Stimulated activated naive CD4-positive, alpha-beta T cell (primary cell): ENCODE measurements around the gene KRTAP12-3.
"Not testable (repeated sequence)": the region's sequence is repeated elsewhere in the genome, so short reads cannot be mapped to it uniquely, and the experiment has no call there.

Experiments used
- DNase-seq, 6 experiments: peaks; one replicate each; lab custom pipeline; 2025; lab: John Stamatoyannopoulos, UW

The KRTAP12-3 gene

GRCh38 chr21:44685050-44685449 lies 27.3 kb downstream of the KRTAP12-3 start:
- DNase-seq = not testable (repeated sequence)

- no peak for DNase-seq
Observed at GRCh38 chr21:44686000-44686781, 28.5 kb downstream of the KRTAP12-3 start.

- no peak for DNase-seq
Observed at GRCh38 chr21:44686843-44687561, 29.3 kb downstream of the KRTAP12-3 start.

- no peak for DNase-seq
Observed at GRCh38 chr21:44687671-44688070, 29.9 kb downstream of the KRTAP12-3 start.

GRCh38 chr21:44689740-44690139 lies 32.0 kb downstream of the KRTAP12-3 start:
- DNase-seq = not testable (repeated sequence)

GRCh38 chr21:44691686-44692085 lies 34.0 kb downstream of the KRTAP12-3 start:
- DNase-seq = peak in 1 of 6 experiments; percentile 35

GRCh38 chr21:44692798-44693512 lies 35.2 kb downstream of the KRTAP12-3 start:
- no peak for DNase-seq

- DNase-seq = no peak
Observed at GRCh38 chr21:44694776-44695175, 37.0 kb downstream of the KRTAP12-3 start.

GRCh38 chr21:44695184-44695583 lies 37.5 kb downstream of the KRTAP12-3 start:
- no peak for DNase-seq

GRCh38 chr21:44695641-44696040 lies 37.9 kb downstream of the KRTAP12-3 start:
- no peak for DNase-seq

GRCh38 chr21:44696572-44696971 lies 38.8 kb downstream of the KRTAP12-3 start:
- DNase-seq = no peak

- DNase-seq = not testable (repeated sequence)
Observed at GRCh38 chr21:44697172-44697810, 39.6 kb downstream of the KRTAP12-3 start, which contains the start of gene KRTAP10-12. Gene KRTAP10-12, plus strand, starts transcription at chr21:44697172. Its CDS starts 30 bp downstream, at chr21:44697202.

- DNase-seq = no peak
Observed at GRCh38 chr21:44697811-44698734, 40.3 kb downstream of the KRTAP12-3 start.

GRCh38 chr21:44699502-44700001 lies 41.8 kb downstream of the KRTAP12-3 start:
- DNase-seq = no peak

- no peak for DNase-seq
Observed at GRCh38 chr21:44700101-44701022, 42.6 kb downstream of the KRTAP12-3 start.

GRCh38 chr21:44701023-44701400 lies 43.3 kb downstream of the KRTAP12-3 start:
- DNase-seq = no peak

GRCh38 chr21:44701541-44701940 lies 43.8 kb downstream of the KRTAP12-3 start:
- no peak for DNase-seq

GRCh38 chr21:44702111-44702972 lies 44.6 kb downstream of the KRTAP12-3 start:
- no peak for DNase-seq
